Kidney capillary endothelial cell (primary cell): ENCODE measurements around the gene MOBP.
"Not testable (repeated sequence)": the region's sequence is repeated elsewhere in the genome, so short reads cannot be mapped to it uniquely, and the experiment has no call there.

ENCODE experiments used
- DNase-seq: peaks from one replicate; pipeline ENCODE4 v3.0.0-alpha.2; 2018; ENCODE audit warnings: low spot score

MOBP gene

GRCh38 chr3:39467394-39468107 lies at the start of gene MOBP:
Gene MOBP (plus strand): TSS chr3:39467680. CDS start chr3:39502070, 34,390 bp downstream.
- DNase-seq: no peak

DNA sequence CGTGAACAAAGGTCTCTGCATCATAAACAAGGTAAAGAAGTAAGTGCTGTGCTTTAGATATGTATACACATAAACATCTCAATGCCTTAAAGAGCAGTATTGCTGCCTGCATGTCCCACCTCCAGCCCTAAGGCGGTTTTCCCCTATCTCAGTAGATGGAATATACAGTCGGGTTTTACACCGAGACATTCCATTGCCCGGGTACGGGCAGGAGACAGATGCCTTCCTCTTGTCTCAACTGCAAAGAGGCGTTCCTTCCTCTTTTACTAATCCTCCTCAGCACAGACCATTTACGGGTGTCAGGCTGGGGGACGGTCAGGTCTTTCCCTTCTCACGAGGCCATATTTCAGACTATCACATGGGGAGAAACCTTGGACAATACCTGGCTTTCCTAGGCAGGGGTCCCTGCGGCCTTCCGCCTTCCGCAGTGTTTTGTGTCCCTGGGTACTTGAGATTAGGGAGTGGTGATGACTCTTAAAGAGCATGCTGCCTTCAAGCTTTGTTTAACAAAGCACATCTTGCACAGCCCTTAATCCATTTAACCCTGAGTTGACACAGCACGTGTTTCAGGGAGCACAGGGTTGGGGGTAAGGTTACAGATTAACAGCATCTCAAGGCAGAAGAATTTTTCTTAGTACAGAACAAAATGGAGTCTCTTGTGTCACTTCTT lies 48.8 kb upstream of the MOBP start:
- not testable (repeated sequence) for DNase-seq

- DNase-seq: no peak
Measured at GRCh38 chr3:39419742-39420315, 47.7 kb upstream of the MOBP start.

GRCh38 chr3:39420543-39420942 lies 46.9 kb upstream of the MOBP start:
- no peak for DNase-seq

DNA sequence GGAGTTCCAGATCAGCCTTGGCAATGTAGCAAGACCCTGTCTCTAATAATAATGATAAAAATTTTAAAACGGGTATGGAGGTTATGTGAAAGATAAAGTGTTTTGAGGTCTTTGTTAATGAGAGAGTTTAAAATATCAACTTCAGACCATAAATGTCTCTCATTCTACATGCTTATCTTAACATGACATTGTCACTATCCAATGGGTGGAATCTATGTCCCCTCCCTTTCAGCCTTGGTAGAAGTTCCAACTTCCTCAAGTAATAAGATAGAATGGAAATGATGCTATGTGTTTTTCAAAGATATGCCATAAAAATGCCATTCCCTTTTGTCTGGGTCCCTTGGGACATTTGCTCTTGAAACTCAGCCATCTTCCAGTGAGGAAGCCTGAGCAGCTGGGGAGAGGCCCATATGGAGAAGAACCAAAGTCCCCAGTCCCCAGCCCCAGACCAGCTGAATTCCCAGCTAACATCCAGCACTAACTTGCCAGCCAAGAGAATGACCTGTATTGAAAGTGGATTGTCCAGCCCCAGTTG lies 44.0 kb upstream of the MOBP start:
- no peak for DNase-seq

DNA sequence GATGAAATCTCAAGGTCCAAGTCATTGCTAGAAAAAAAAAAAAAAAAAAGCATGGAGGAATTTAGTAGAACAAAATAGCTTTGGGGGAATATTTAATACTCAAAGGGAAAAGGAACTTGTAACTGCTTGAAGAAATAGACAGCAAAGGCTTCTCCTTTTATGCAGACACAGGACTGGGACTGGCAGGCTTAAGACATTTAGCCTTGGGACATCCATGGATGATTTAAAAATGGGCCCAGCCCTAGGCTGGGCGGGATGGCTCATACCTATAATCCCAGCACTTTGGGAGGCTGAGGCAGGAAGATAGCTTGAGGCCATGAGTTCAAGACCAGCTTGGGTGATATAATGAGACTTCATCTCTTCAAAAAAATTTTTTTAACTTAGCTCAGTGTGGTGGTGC lies 41.2 kb upstream of the MOBP start:
- DNase-seq: no peak

GRCh38 chr3:39427506-39427905 lies 40.0 kb upstream of the MOBP start:
- no peak for DNase-seq

GRCh38 chr3:39428745-39429201 lies 38.7 kb upstream of the MOBP start:
- DNase-seq: peak; percentile 45

DNA sequence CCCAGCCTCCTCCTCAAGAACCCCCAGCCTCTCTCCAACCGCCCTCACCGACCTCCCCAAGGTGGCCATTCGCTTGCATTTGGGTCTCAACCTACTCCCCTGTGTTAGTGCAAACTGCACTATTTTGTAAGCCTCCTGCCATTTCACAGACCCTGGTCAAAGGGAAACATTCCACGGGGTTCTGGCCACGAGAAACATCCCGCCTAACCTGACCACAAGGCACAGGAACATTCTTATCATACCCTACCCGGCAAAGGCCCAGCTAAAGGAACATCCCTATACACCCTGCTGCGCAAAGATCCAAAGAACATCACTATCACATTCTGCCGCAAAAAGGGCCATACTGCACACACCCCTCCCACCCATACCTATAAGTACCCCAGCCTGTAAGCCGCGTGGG lies 38.0 kb upstream of the MOBP start:
- DNase-seq: no peak

DNA sequence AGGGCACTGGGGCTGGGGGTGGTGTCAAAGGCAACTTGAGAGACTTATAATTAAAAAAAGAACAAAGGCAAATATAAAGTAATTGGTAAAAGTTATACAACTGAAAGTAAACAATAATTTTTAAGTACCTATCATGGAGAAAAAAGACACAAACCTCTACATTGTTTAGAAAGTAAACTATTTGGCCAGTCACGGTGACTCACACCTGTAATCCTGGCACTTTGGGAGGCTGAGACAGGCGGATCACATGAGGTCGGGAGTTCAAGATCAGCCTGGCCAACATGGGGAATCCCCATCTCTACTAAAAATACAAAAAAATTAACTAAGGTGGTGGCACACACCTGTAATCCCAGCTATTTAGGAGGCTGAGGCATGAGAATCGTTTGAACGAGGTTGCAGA lies 35.1 kb upstream of the MOBP start:
- DNase-seq: no peak

DNA sequence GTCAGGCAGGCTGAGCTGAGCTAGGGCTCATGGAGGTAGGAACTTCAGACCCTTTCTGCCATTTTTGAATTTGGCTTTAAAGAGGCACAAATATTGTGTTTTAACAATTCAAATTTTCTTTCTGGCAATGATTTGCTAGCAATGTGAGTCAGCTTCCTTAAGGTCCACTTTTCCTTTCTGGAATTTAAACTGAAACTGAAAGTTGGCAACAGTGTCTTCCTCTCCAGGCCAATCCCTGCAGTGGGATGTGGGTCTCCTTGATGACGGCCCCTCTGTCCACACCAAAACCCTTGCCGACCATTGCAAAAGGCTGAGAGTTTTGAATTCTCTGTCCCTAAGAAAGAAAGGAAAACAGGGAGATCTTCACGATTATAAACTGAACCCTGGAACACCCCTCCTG lies 33.8 kb upstream of the MOBP start:
- peak; percentile 25 for DNase-seq

GRCh38 chr3:39434574-39434973 lies 32.9 kb upstream of the MOBP start:
- no peak for DNase-seq

- no peak for DNase-seq
Measured at GRCh38 chr3:39435006-39435748, 32.3 kb upstream of the MOBP start.

DNA sequence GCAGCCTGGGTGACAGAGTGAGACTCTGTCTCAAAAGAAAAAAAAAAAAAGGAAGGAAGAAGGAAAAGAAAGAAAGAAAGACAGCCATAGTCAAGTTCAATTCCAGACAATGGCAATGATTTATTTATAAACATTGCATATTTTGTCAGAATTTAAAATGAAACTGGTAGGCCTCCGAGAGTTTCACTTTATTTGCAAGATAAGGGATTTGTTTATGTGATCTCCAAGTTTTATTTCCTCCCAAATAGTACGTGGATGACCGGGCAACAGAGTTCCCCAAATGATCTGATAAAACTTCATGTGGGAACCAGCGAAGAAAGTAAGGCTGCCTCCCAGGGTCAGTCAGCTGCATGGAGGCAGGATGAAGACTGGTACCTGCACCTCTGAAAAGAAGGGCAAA lies 28.6 kb upstream of the MOBP start:
- DNase-seq: no peak

GRCh38 chr3:39440316-39440715 lies 27.2 kb upstream of the MOBP start:
- DNase-seq: no peak

GRCh38 chr3:39443530-39443929 lies 23.9 kb upstream of the MOBP start:
- DNase-seq: no peak

GRCh38 chr3:39445927-39446326 lies 21.6 kb upstream of the MOBP start:
- DNase-seq: no peak

- DNase-seq: no peak
Measured at GRCh38 chr3:39446444-39446843, 21.0 kb upstream of the MOBP start.

- peak; percentile 75 for DNase-seq
Measured at GRCh38 chr3:39447637-39448483, 19.6 kb upstream of the MOBP start.

GRCh38 chr3:39448506-39449233 lies 18.8 kb upstream of the MOBP start:
- DNase-seq: no peak

DNA sequence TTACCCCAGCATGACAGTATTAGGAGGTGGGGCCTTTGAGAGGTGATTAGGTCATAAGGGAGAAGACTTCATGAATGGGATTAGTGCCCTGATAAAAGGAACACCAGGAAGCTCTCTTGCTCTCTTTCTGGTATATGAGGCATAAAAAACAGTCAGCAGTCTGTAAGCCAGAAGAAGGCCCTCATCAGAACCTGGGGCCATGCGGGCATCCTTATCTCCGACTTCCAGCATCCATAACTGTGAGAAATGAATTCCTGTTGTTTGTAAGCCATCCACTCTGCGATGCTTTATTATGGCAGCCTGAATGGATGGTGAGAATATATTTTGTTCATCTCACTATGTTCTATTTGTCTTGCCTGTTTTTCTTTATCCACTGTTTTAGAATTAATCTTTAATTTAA lies 17.7 kb upstream of the MOBP start:
- DNase-seq: no peak
